HepG2 (cell line): ENCODE results near the gene HSPA1L. TPM values are rescaled to one million over a fixed set of nuclear protein-coding genes. Genes with fewer than 3 reads are reported as not detected.
A peak's percentile ranks its signal among the peaks of the same experiment; 100 is the strongest.

ENCODE experiments used
- ARID2 ChIP-seq: sonication (generic); formaldehyde crosslinking; IDR thresholded peaks from 2 replicates; pipeline ENCODE4 v1.8.1; 2022; ENCODE audit warnings: mild to moderate bottlenecking, missing genetic modification reagents, borderline replicate concordance
- CREB3 ChIP-seq: sonication (generic); formaldehyde crosslinking; IDR thresholded peaks from 2 replicates; pipeline ENCODE4 v1.5.0; 2020; ENCODE audit warnings: missing genetic modification reagents
- GATA4 ChIP-seq: sonication (generic); IDR thresholded peaks from 2 replicates; pipeline ENCODE4 v1.6.1; 2016; ENCODE audit warnings: antibody characterized with exemption, low read depth, borderline replicate concordance
- GTF3A ChIP-seq: sonication (generic); formaldehyde crosslinking; conservative IDR thresholded peaks from 2 replicates; pipeline ENCODE4 v1.4.0; 2020; ENCODE audit warnings: mild to moderate bottlenecking, missing genetic modification reagents
- KDM2A ChIP-seq: sonication (generic); formaldehyde crosslinking; IDR thresholded peaks from 2 replicates; pipeline ENCODE4 v1.4.0; 2020; ENCODE audit warnings: low read depth, missing genetic modification reagents, borderline replicate concordance
- MLX ChIP-seq: IDR thresholded peaks from 2 replicates; pipeline ENCODE4 v1.6.1; 2016
- PRDM4 ChIP-seq: sonication (generic); formaldehyde crosslinking; IDR thresholded peaks from 2 replicates; pipeline ENCODE4 v1.9.0; 2021; ENCODE audit warnings: missing genetic modification reagents, borderline replicate concordance
- THAP11 ChIP-seq: IDR thresholded peaks from 2 replicates; pipeline ENCODE4 v1.6.1; 2016; ENCODE audit warnings: missing biosample characterization, missing genetic modification reagents
- U2AF2 ChIP-seq: fragments of 200-400 bp; formaldehyde crosslinking; IDR thresholded peaks from 2 replicates; pipeline ENCODE4 v1.6.1; 2017; ENCODE audit warnings: low read depth, mild to moderate bottlenecking, low read length
- ZC3H13 ChIP-seq: sonication (generic); formaldehyde crosslinking; IDR thresholded peaks from 2 replicates; pipeline ENCODE4 v1.8.1; 2023; ENCODE audit warnings: mild to moderate bottlenecking, missing genetic modification reagents, moderate library complexity
- ZKSCAN1 ChIP-seq: fragments of 150-350 bp; IDR thresholded peaks from 2 replicates; pipeline ENCODE4 v1.6.1; 2014; ENCODE audit warnings: low read length
- ZNF121 ChIP-seq: sonication (generic); formaldehyde crosslinking; IDR thresholded peaks from 2 replicates; pipeline ENCODE4 v1.5.0; 2020; ENCODE audit warnings: mild to moderate bottlenecking, missing genetic modification reagents
- ZNF431 ChIP-seq: sonication (generic); formaldehyde crosslinking; IDR thresholded peaks from 2 replicates; pipeline ENCODE4 v1.9.0; 2022; ENCODE audit warnings: missing genetic modification reagents, low read depth, mild to moderate bottlenecking, borderline replicate concordance
- ZNF629 ChIP-seq: sonication (generic); formaldehyde crosslinking; conservative IDR thresholded peaks from 2 replicates; pipeline ENCODE4 v1.5.0; 2020; ENCODE audit warnings: missing genetic modification reagents
- ZNF770 ChIP-seq: sonication (generic); formaldehyde crosslinking; IDR thresholded peaks from 2 replicates; pipeline ENCODE4 v1.5.0; 2020; ENCODE audit warnings: mild to moderate bottlenecking, missing genetic modification reagents
- polyA plus RNA-seq, 8 experiments: library from polyadenylated mRNA; depleted of rRNA in 3 of 8; stranded (reverse) in 7 of 8; unstranded in 1 of 8; fragments of >200 nt; fragmentation: Illumina TruSeq in 4 of 8; extraction: Trizol in 4 of 8; gene quantifications; 2 replicates each; pipeline versions ENCODE4 v1.2.1 to v1.2.3, GENCODE V29; 2011 to 2016; ENCODE audit warnings: low read depth in 4 of 8, missing spikeins in 1 of 8, mixed read lengths in 1 of 8; ENCODE audit not compliant: insufficient read depth in 1 of 8
- total RNA-seq, 5 experiments: library from RNA; depleted of rRNA; stranded (reverse); fragments of >200 nt; fragmentation: Illumina TruSeq; extraction: Trizol; gene quantifications; 2 replicates each; pipeline ENCODE4 v1.2.3, GENCODE V29; 2016; ENCODE audit warnings: low read depth in 1 of 5
- TF ChIP-seq, protein P1 (sequence below): sonication (generic); formaldehyde crosslinking; IDR thresholded peaks from 2 replicates; pipeline ENCODE4 v1.4.0; 2020; ENCODE audit warnings: missing genetic modification reagents
- TF ChIP-seq, protein P2 (sequence below): sonication (generic); formaldehyde crosslinking; IDR thresholded peaks from 2 replicates; pipeline ENCODE4 v1.8.1; 2022; ENCODE audit warnings: mild to moderate bottlenecking, missing genetic modification reagents

HSPA1L gene
- total and polyA plus RNA-seq, 2 of the 13 experiments (the other 11 are each of a cell fraction or from before 2014, with no cell fraction given) = 0.55 to 1.0 TPM

- TF ChIP-seq, protein P1, sequence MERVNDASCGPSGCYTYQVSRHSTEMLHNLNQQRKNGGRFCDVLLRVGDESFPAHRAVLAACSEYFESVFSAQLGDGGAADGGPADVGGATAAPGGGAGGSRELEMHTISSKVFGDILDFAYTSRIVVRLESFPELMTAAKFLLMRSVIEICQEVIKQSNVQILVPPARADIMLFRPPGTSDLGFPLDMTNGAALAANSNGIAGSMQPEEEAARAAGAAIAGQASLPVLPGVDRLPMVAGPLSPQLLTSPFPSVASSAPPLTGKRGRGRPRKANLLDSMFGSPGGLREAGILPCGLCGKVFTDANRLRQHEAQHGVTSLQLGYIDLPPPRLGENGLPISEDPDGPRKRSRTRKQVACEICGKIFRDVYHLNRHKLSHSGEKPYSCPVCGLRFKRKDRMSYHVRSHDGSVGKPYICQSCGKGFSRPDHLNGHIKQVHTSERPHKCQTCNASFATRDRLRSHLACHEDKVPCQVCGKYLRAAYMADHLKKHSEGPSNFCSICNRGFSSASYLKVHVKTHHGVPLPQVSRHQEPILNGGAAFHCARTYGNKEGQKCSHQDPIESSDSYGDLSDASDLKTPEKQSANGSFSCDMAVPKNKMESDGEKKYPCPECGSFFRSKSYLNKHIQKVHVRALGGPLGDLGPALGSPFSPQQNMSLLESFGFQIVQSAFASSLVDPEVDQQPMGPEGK = no peak
- TF ChIP-seq U2AF2 = no peak
- TF ChIP-seq PRDM4 (CRISPR knock-in tag) = no peak
- TF ChIP-seq, protein P2, sequence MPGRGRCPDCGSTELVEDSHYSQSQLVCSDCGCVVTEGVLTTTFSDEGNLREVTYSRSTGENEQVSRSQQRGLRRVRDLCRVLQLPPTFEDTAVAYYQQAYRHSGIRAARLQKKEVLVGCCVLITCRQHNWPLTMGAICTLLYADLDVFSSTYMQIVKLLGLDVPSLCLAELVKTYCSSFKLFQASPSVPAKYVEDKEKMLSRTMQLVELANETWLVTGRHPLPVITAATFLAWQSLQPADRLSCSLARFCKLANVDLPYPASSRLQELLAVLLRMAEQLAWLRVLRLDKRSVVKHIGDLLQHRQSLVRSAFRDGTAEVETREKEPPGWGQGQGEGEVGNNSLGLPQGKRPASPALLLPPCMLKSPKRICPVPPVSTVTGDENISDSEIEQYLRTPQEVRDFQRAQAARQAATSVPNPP (CRISPR knock-in tag) = no peak
- peak; percentile 68; the same call in 1 of the 2 replicates for TF ChIP-seq KDM2A (CRISPR knock-in tag)
- peak; percentile 74; the same call in 1 of the 2 replicates for TF ChIP-seq GATA4
- no peak for TF ChIP-seq GTF3A (CRISPR knock-in tag)
- TF ChIP-seq ZC3H13 (CRISPR knock-in tag) = 0 out of 2 replicates have a peak, but pooled peaks have one; percentile 40
- peak; percentile 38; the same call in 1 of the 2 replicates for TF ChIP-seq THAP11 (CRISPR knock-in tag)
- no peak for TF ChIP-seq ZKSCAN1
- TF ChIP-seq MLX (CRISPR knock-in tag) = no peak; the same call in 1 of the 2 replicates
- TF ChIP-seq ARID2 = no peak
- TF ChIP-seq ZNF770 (CRISPR knock-in tag) = peak; percentile 66; the same call in 1 of the 2 replicates
- no peak for TF ChIP-seq ZNF121
- no peak for TF ChIP-seq ZNF629
- no peak for TF ChIP-seq ZNF431 (CRISPR knock-in tag)
- TF ChIP-seq CREB3 (CRISPR knock-in tag) = no peak
Observed at GRCh38 chr6:31765910-31766794, 48.9 kb downstream of the HSPA1L start (continued).
